HL-60/S4 (cell line): Measurements from ENCODE around the gene CHRNA1.

ENCODE experiments used
- in situ Hi-C: fragments of 300-500 bp; cut with MboI; formaldehyde crosslinking; loops from 2 replicates; pipeline ENCODE4 v1.14.3; 2022; ENCODE audit warnings: low sequenced_read_pairs

Gene CHRNA1

GRCh38 chr2:174784316-174784715 lies 20.0 kb upstream of the CHRNA1 start:
- in situ Hi-C loops: no loop called here

GRCh38 chr2:174781996-174782395 lies 17.7 kb upstream of the CHRNA1 start:
- in situ Hi-C loops: no loop called here

GRCh38 chr2:174781298-174781697 lies 17.0 kb upstream of the CHRNA1 start:
- in situ Hi-C loops: no loop called here

GRCh38 chr2:174780856-174781255 lies 16.6 kb upstream of the CHRNA1 start:
- in situ Hi-C loops: no loop called here

GRCh38 chr2:174780191-174780840 lies 16.0 kb upstream of the CHRNA1 start:
- in situ Hi-C loops: no loop called here

GRCh38 chr2:174779361-174779928 lies 15.2 kb upstream of the CHRNA1 start:
- in situ Hi-C loops: no loop called here

- in situ Hi-C loops: no loop called here
Measured at GRCh38 chr2:174778085-174778981, 14.1 kb upstream of the CHRNA1 start.

- in situ Hi-C loops: no loop called here
Measured at GRCh38 chr2:174777347-174778084, 13.2 kb upstream of the CHRNA1 start.

GRCh38 chr2:174776675-174777074 lies 12.4 kb upstream of the CHRNA1 start:
- in situ Hi-C loops: no loop called here

- in situ Hi-C loops: no loop called here
Measured at GRCh38 chr2:174776223-174776622, 12.0 kb upstream of the CHRNA1 start.

GRCh38 chr2:174775571-174775980 lies 11.3 kb upstream of the CHRNA1 start:
- in situ Hi-C loops: no loop called here

GRCh38 chr2:174774886-174775285 lies 10.6 kb upstream of the CHRNA1 start:
- in situ Hi-C loops: loop anchor here (25.0 kb wide), 1 partner anchor 212 kb away; no protein-coding TSS in a partner anchor

- in situ Hi-C loops: loop anchor here (25.0 kb wide), 1 partner anchor 214 kb away; no protein-coding TSS in a partner anchor
Measured at GRCh38 chr2:174773215-174773614, 8.9 kb upstream of the CHRNA1 start.

GRCh38 chr2:174772472-174772801 lies 8.2 kb upstream of the CHRNA1 start:
- in situ Hi-C loops: loop anchor here (25.0 kb wide), 1 partner anchor 215 kb away; no protein-coding TSS in a partner anchor

- in situ Hi-C loops: loop anchor here (25.0 kb wide), 1 partner anchor 215 kb away; no protein-coding TSS in a partner anchor
Measured at GRCh38 chr2:174771631-174772471, 7.6 kb upstream of the CHRNA1 start.

GRCh38 chr2:174771136-174771535 lies 6.9 kb upstream of the CHRNA1 start:
- in situ Hi-C loops: loop anchor here (25.0 kb wide), 1 partner anchor 216 kb away; no protein-coding TSS in a partner anchor

- in situ Hi-C loops: loop anchor here (25.0 kb wide), 1 partner anchor 219 kb away; no protein-coding TSS in a partner anchor
Measured at GRCh38 chr2:174768557-174768956, 4.3 kb upstream of the CHRNA1 start.

- in situ Hi-C loops: loop anchor here (25.0 kb wide), 1 partner anchor 221 kb away; no protein-coding TSS in a partner anchor
Measured at GRCh38 chr2:174766271-174766670, 2.0 kb upstream of the CHRNA1 start.

- in situ Hi-C loops: loop anchor here (25.0 kb wide), 1 partner anchor 222 kb away; no protein-coding TSS in a partner anchor
Measured at GRCh38 chr2:174765576-174765975, 1.3 kb upstream of the CHRNA1 start.

- in situ Hi-C loops: loop anchor here (25.0 kb wide), 1 partner anchor 224 kb away; no protein-coding TSS in a partner anchor
Measured at GRCh38 chr2:174763780-174764179, 492 bp downstream of the CHRNA1 start.
